DMS53 (cell line): Measurements from ENCODE around the gene SMIM36.
A peak's percentile ranks its signal among the peaks of the same experiment; 100 is the strongest.
"Not testable (repeated sequence)": the region's sequence is repeated elsewhere in the genome, so short reads cannot be mapped to it uniquely, and the experiment has no call there.

Experiments used
- DNase-seq: peaks from one replicate; lab custom pipeline; 2025; lab: John Stamatoyannopoulos, UW

The SMIM36 gene

DNA sequence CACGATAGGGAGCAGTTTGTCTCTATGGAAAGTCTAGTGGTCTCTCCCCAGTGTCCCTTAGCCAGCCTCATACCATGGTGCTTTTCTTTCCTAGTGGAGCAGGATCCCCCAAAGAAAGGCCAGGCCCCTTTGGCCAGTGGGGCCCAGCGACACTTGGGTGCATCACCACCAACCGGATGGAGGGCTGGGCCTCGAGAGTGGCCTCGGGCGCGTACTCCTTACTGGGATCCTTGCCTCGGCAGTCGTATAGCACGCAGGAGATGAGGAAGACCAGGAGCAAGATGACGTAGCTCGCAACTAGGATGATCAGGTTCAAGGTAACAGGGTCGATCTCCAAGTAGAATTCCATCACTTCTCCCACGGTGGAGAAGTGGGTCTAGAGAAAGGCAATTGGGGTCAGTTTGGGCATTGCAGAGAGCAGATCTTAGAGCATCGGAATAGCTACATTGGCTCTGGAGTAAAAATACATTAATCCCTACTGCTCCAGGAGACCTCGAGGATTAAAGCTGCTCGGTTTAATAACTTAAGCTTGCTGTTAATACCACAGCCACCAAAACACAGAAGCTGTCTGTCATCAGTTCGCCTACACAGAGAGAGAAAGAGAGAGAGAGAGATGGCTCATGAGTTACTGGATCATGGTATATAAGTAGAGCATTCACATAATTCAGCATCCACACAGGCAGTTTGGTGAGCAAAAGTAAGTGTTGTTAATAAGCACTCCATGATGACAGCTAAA is at the start of gene SMIM36:
Gene SMIM36, minus strand, starts transcription at position 467 of the 736 bp plus-strand sequence.
- DNase-seq: no peak

DNA sequence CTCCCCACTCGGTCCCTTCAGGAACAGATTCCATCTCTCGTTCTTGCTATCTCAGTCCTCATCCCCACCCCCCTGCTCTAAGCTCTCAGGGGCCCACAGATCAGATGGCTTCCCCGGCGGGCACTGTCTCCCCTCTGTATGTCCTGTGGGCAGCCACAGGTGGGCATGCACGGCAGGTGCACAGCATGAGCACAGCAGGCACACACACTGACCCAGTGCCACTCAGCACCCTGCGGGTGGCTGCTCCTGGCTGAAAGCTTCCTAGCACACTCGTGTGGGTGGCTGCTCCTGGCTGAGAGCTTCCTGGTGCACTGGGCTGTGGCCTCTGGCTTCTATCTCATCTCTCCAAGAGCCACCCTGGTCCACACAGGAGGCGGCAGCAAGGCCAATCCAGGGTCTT is 44.5 kb upstream of the SMIM36 start:
- DNase-seq: no peak

DNA sequence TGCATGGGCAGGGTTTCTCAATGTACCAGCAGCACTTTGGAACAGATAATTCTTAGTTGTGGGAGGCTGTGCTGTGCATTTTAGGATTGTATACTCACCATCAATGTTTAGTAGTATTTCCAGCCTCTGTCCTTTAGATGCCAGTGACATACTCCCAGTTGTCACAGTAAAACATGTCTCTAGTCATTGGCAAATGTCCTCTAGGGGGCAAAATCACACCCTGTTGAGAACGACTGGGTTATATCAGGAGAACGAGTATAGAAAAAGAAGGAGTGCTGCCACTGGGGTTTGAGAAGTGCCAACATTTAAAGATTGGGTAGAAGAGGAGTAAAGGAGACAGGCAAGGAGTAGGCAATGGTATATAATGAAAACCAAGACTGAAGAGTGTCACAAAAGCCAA is 37.9 kb upstream of the SMIM36 start:
- peak; percentile 41 for DNase-seq

DNA sequence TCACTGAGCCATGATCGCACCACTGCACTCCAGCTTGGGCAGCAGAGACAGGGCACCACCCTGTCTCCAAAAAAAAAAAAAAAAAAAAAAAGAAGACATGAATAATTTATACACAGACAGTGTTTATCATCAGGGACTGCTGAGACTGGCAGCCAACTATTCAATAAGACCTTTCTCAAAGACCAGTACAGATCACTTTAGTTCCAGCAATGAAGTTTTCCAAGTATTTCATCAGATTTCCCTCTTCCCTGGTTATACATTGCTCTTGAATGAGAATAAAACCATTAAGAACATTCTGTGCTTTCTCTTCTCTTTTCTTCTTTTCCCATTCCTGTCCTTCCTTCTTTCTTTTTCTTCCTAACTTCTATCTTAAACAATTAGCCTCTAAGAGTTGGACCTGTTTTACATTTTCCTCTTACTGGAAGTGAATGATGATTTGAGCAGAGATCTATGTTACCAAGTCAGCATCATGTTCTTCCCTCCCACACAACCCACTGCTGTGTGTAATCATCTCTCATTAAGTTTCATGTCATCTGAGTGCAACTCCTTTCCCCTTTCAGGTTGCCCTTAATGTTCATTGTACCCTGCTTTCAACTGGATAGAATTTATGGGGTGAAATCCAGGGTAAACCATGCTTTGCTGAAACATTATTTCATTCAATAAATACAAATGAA is 35.9 kb upstream of the SMIM36 start:
- DNase-seq: no peak

DNA sequence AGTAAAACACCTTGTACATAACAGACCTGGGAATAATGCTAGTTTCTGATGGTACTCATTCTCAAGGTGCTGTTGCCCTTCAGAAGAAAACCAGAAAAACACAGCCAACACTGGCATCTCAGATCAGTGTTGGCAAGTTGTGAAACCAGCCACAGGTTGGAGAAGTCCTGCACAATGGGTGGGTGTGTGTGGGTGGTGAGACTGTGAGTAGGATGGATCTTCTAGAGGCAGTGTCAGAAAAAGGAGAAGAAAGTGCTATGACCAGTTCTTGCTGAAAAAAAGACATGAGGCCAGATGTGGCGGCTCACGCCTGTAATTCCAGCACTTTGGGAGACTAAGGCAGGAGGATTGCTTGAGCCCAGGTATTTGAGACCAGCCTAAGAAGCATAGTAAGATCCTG is 35.2 kb upstream of the SMIM36 start:
- no peak for DNase-seq

DNA sequence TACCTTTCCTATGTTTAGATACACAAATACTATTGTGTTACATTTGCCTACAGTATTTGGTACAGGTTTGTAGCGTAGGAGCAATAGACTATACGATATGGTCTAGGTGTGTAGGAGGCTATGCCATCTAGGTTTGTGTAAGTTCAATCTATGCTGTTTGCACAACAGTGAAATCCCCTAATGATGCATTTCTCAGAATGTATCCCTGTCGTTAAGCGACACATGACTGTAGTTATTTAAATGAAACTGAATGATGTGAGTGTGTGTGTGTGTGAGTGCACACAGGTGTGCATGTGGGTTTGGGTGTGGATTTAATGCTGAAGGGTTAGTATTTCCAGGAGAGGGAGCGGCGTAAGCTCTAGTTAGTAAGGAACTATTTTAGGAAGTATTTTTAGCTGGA is 34.6 kb upstream of the SMIM36 start:
- DNase-seq: no peak

DNA sequence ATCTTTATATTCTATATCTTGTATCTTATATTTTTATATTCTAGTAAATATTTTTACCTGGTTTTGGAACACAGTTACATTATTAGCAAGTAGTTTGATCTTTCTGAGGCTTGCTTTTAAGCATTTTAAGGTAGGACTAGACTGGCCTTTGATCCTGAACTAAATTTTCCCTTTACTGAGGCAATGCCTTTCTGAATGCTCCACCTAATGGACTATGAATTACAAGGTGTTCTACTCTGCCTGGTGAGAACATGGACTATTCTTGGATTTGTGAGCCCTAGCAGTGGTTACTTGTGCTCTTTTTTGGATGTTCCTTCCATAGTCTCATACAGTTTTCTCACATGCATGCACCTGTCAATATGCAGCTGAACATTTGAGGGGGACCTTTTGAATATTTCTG is 32.5 kb upstream of the SMIM36 start:
- DNase-seq: no peak

DNA sequence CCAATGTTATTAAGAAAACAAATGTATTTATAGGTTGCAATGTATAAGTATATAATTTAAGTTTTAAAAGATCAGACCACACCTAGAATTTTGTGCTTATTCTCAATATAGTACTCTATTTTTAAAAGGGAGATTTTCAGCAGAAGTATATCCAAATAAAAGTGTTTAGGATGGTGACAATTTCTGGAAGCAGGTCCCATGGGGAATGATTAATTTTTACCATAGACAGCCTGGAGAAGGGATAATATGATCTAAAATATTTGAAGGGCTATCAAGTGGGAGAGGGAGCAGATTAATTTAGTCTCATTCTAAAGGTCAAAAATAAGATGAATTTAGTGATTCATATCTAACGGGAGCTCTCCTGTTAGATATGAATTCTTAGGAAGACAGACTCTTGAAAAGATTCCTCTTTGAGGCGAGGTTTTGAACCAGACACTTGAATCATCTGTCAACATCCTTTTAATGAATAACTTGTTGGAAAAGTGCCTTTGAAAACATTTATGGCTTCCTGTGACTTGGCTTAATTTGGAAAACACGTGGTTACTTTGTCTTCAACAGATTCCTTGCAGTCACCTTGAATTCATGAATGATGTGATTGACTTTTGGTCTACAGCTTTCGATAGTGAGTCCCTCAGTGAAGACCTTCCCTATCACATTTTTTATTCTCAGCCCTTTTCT is 29.3 kb upstream of the SMIM36 start:
- DNase-seq: peak; percentile 52

DNA sequence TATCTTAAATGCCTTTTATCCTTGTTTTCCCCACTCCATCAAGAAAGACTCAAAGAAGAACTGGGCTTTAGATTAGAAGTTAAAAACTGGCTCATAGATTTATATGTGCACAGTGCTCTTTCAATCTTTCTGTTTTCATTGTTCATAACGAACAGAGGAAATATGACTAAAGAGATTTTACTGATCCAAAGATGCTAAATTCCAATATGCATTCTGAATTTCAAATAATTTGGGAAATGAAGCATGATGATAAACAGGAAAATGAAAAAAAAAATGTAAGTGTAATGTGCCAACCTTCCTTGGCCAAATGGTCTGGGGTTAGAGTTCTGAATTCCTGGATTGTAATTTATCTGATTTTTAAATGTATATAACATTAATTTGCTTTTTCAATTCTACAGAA is 25.0 kb upstream of the SMIM36 start:
- DNase-seq: no peak

DNA sequence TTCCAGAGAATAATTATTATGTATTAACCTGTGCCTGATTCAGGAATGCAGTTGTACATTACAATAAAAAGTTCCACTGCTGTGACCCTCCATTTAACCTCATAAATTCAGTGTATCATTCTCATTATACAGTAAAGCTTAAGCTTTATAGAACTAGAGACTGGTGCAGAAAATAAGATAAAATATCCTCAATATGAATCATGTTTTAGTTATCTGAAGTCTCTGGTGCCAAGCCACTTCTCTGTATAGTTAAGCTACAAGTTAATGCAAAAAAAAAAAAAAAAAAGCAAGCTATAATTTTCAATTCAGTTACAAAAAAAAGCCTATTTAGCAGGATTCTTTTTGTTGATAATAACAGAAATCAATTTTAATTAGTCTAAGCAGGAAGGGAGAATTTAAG is 22.4 kb upstream of the SMIM36 start:
- no peak for DNase-seq

DNA sequence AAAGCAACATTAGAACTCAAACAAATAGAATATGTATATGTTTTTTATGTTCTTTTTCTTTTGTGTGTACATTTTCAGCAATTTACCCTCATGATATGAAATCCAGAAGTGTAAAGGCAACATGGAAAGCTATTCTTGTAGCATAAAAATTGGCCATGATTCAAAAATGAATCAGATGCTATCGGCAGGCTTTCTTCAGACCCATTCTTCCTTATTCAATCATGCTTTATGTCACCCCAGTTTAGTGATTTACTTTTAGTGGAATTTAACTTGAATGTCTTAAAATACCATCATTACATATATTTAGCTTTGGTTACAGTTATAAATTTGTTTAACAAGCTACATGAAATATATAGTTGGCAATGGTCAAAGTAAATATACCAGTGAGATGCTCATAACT is 21.4 kb upstream of the SMIM36 start:
- DNase-seq: no peak

DNA sequence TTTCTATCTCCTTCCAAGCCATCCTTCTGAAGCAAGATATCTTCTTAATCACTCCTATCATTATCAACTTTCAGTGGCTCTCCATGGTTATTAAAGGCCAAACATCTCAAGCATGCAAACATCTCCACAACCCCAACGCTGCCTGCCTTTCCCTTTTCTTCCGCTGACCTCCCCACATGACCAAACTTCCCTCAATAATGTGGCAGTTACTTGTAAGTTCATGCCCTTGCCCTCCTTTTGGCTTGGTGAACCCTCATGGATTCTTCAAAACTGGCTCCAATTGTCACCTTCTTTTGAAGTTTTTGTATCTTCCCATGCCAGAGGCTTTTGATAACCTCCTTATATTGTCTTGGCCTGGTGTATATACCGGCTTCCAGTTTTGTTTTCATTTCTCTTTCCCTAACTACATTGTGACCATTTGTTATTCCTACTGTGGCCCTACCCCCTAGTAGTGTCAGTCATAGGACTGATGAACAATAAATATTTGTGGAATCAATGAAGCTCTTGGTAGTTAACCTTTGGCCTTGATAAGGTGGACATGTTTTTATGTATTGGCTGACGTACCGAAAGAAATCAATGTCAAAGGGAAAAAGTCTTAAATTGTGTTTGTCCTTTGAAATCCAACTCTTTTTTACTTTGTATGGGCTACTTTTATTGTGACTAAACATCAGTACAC is 19.9 kb upstream of the SMIM36 start:
- DNase-seq: no peak

DNA sequence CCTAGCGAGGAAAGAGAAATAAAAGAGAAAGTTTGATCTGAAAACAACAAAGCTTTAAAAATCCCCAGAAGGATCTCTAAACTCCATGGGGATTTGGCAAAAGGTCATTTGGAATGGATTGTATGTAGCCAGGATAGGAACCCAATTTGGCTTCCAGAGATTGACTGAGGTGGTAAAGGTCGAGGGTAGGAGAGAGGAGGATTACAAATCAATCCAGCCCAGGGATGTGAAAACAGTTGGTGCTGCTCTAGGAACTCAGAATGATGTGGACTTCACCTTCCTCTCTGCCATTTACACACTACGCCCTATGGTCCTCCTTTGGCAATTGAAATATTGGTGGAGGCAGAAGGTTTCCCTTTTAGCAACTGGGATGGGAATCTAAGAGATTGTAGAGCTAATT is 18.8 kb upstream of the SMIM36 start:
- no peak for DNase-seq

DNA sequence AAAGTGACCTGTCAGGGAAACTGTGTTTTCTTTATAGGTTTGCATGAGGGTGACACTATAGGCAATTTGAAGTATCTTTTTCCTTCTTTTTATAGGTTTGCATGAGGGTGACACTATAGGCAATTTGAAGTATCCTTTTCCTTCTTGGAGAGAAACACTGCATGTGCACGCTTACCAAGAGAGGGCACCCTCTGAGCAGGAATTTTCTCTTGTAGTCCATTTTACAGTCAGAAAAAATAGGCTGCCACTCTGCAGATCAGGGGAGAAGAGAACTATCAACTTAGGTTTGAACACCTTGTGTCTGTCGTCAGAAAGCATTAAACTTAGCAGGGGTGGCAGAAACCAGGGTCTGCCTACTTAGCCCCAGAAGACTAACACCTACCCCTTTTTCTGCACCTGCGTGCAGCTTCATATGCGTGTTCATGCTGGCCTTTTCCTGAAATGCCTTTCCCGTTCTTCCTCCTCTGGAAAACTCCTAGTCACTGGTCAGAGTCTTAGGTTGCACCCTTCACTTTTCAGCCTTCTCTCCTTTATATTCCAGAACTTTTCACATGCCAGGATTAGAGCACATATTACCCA is 16.4 kb upstream of the SMIM36 start:
- peak; percentile 71 for DNase-seq

DNA sequence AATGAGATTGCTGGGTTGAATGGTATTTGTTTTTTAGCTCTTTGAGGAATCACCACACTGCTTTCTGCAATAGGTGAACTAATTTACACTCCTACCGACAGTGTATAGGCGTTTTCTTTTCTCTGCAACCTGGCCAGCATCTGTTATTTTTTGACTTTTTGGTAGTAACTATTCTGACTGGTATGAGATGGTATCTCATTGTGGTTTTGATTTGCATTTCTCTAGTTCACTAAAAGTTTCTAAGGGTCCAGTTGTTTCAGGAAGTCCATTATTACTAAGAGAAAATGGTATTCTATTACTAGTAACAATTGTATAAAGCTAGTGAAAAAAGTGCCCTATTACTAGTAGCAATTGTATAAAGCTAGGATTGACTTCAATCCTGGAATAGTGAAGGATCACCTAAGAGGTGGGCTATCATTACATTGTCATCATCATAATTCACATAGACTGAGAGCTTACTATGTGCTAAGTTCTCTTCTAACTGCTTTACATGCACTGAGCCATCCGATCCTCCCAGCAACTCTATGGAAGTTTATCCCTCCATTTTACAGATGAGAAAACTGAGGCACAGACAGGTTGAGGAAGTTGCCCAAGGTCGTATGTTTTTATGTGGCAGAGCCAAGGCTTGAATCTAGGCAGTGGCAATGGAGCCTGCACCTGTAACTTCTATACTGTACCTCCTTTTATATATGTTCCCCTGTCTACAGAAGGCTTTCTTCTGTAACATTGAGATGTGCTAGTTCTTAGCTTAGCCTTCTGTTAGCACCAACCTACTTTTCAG is 13.4 kb upstream of the SMIM36 start:
- DNase-seq: no peak

DNA sequence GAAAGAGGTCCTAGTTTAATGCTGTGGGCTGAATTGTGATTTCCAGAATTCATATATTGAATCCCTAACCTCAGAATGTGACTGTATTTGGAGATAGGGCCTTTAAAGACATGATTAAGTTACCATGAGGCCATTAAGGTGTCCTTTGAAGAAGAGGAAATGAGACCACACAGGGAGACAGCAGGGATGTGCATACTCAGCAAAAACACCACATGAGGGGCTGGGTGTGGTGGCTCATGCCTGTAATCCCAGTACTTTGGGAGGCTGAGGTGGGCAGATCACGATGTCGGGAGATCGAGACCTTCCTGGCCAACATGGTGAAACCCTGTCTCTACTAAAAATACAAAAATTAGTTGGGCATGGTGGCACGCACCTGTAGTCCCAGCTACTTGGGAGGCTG is 11.8 kb upstream of the SMIM36 start:
- not testable (repeated sequence) for DNase-seq

DNA sequence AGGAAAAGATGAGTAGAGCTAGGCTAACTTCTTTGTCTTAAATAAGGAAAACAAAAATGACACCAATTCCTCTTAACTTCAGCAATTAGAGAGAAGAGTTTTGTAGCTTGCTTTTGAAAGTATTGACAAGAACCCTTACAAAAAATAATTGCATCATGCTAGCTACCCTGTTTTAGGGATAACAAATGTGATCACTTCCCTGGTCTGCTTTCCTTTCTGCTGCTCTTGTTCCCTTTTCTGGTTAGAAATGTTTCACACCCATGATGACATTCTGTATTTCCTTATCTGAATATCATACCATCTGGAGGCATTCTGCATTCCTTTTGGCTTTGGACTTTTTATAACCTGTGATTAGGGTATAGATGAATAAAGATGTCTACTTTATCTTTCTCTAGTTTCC is 9.9 kb upstream of the SMIM36 start:
- no peak for DNase-seq

DNA sequence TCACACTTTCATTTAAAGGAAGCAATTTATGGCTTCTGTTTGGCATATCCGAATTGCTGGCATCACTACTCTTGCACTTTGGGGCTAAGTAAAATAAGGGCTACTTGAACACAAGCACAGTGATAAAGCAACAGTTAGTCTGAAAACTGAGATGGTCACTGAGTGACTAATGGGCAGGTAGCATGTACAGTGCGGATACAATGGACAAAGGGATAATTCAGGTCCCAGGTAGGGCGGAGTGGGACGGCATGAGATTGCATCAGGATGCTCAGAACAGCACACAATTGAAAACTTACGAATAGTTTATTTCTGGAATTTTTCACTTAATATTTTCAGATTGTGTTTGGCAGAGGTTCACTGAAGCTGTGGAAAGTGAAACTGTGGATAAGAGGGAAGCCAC is 9.2 kb upstream of the SMIM36 start:
- no peak for DNase-seq

DNA sequence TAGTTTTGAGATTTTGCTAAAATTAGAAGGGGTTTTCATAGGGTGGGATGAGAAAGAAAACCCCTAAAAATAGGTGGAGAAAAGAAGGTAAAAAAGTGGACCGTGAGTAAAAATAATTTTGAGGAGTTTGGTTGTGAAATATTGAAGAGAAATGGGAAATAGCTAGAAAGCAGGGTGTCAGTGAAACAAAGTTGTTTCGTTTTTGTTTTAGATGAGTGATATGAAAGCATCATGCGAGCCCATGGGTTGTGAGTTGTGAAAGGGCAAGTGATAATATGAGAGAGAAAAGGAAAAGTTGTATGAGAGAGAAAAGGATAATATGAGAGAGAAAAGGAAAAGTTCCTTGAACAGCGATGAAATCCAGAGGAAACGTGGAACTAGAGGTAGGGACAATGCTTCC is 7.3 kb upstream of the SMIM36 start:
- no peak for DNase-seq

DNA sequence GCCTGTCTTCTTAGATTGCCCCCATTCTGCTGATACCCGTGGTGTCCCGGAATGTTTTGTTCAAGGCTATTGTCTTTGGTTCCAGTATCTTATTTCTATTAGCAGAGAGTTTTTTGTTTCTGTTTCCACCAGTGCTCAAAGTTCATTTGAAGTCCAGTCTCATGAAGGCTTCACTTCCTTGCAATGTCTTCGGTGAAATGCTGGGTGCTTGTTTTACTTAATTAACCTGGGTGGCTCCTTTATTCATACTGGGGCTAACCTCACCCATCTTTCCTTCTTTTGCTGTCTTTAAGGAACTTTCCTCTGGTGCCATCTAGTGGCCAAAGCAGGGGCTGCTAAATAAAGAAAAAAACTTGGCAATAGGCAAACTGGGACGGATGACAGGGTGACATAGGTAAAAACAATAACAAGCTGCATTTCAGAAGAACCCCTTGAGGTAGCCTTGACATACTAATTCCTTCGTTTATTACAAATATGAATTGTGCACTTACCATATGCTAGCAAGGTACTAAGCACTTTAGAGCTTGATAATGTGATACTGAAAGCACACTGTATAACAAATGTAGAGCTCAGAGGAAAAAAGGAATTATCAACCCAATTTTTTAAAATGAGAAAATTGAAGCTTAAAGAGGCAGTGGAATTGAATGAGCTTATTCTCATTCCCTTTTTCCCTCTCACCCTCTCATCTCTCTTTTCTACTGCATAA is 2.8 kb upstream of the SMIM36 start:
- peak; percentile 71 for DNase-seq

DNA sequence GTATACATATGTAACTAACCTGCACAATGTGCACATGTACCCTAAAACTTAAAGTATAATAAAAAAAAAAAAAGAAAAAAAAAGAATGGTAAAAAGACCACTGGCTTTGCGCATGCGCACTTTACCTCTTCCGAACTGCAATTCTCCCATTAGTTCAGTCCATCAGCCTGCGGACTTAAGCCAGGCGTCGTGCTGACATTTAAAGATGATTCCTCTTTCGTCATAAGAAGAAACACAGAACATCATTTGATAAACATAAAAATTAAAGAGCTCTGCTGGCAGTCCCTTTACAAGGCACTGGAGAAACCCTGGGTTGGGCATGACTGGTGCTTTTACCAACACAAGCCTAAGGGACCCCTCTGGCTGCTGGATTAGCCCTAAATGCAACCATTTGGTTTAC is 3.6 kb downstream of the SMIM36 start:
- DNase-seq: not testable (repeated sequence)
